Right atrium auricular region (tissue), 2 donors: ENCODE results near the gene LHFPL2. TPM values are rescaled to one million over a fixed set of nuclear protein-coding genes. Genes with fewer than 3 reads are reported as not detected.

Experiments used
- DNase-seq: peaks from one replicate; pipeline ENCODE4 v3.0.0-alpha.2; 2019; ENCODE audit warnings: low spot score
- H3K27ac ChIP-seq, 2 donors: fragments of 200-600 bp; sonication (generic); 1 replicate in 1 of 2; 2 replicates in 1 of 2; pipeline ENCODE4 v1.5.1; 2016 to 2019
- H3K27me3 ChIP-seq, 2 donors: fragments of 200-600 bp; sonication (generic); one replicate each; pipeline versions ENCODE4 v1.5.1 to v1.6.0; 2017 to 2019
- H3K36me3 ChIP-seq: fragments of 200-600 bp; sonication (generic); one replicate; pipeline ENCODE4 v1.5.1; 2016
- H3K4me1 ChIP-seq, 2 donors: fragments of 200-600 bp; sonication (generic); one replicate each; pipeline versions ENCODE4 v1.5.1 to v1.6.0; 2017 to 2019
- H3K4me3 ChIP-seq, 2 donors: fragments of 200-600 bp; sonication (generic); 1 replicate in 1 of 2; 2 replicates in 1 of 2; pipeline ENCODE4 v1.5.1; 2017 to 2019; ENCODE audit warnings: mild to moderate bottlenecking in 1 of 2, moderate library complexity in 1 of 2
- H3K9me3 ChIP-seq, 2 donors: fragments of 200-600 bp; sonication (generic); one replicate each; pipeline ENCODE4 v1.5.1; 2019
- CTCF ChIP-seq, 2 donors: fragments of 200-600 bp; sonication (generic); IDR thresholded peaks; one replicate each; pipeline ENCODE4 v1.5.1; 2019; ENCODE audit warnings: antibody characterized with exemption in 2 of 2
- total RNA-seq, 2 donors: library from RNA; depleted of rRNA; stranded (reverse); fragments of >200 nt; gene quantifications; one replicate each; pipeline ENCODE4 v1.1.0, GENCODE V29; 2016

The LHFPL2 gene
- total RNA-seq, 2 donors from 2014 or later = 9.9 to 15.9 TPM

GRCh38 chr5:78449103-78449502 is 199.5 kb downstream of the LHFPL2 start:
- TF ChIP-seq CTCF (IDR thresholded peaks at IDR 0.05) = no peak
- Histone ChIP-seq H3K27me3 (no peaks in the 10 kb centered on the region), H3K4me1 (no peaks in the 10 kb centered on the region), H3K4me3 (no peak overlapping the region), H3K27ac (no peak overlapping the region), H3K36me3 (peaks cover 12% of the 10 kb centered on the region), H3K9me3 (no peaks in the 10 kb centered on the region)
- DNase-seq = no peak

- no peak for TF ChIP-seq CTCF (IDR thresholded peaks at IDR 0.05)
- Histone ChIP-seq H3K27ac (no peak overlapping the region), H3K4me1 (no peaks in the 10 kb centered on the region), H3K9me3 (no peaks in the 10 kb centered on the region), H3K27me3 (no peaks in the 10 kb centered on the region), H3K4me3 (no peak overlapping the region), H3K36me3 (peaks cover 12% of the 10 kb centered on the region)
- no peak for DNase-seq
These were observed 200.7 kb downstream of the LHFPL2 start for GRCh38 chr5:78447775-78448424.
